Muscle layer of colon (tissue), 2 donors: ENCODE data around the gene COBL.

Experiments used
- H3K27ac ChIP-seq: one replicate; pipeline ENCODE4 v1.7.0; 2013; ENCODE audit warnings: low read depth, mild to moderate bottlenecking, low read length, moderate library complexity
- H3K27me3 ChIP-seq, 2 donors: one replicate each; pipeline ENCODE4 v1.7.0; 2013; ENCODE audit warnings: low read length in 2 of 2, mild to moderate bottlenecking in 2 of 2; ENCODE audit not compliant: insufficient read depth in 2 of 2, control insufficient read depth in 1 of 2
- H3K36me3 ChIP-seq: one replicate; pipeline ENCODE4 v1.7.0; 2013; ENCODE audit warnings: mild to moderate bottlenecking, low read length; ENCODE audit not compliant: insufficient read depth
- H3K4me1 ChIP-seq: one replicate; pipeline ENCODE4 v1.7.0; 2013; ENCODE audit warnings: mild to moderate bottlenecking, low read length; ENCODE audit not compliant: insufficient read depth
- H3K4me3 ChIP-seq, 2 donors: one replicate each; pipeline ENCODE4 v1.7.0; 2013; ENCODE audit warnings: low read length in 2 of 2, low read depth in 1 of 2, mild to moderate bottlenecking in 1 of 2, moderate library complexity in 1 of 2
- H3K9ac ChIP-seq: one replicate; pipeline ENCODE4 v1.7.0; 2013; ENCODE audit warnings: low read length
- H3K9me3 ChIP-seq: one replicate; pipeline ENCODE4 v1.7.0; 2013; ENCODE audit warnings: mild to moderate bottlenecking, low read length
- donor health status: abdominal sarcoma.
- donor health status: Adenocarcinoma of cecum.

Gene COBL

GRCh38 chr7:51082096-51082840, 234.3 kb downstream of the COBL start:
- no peaks in the 10 kb centered on the region for H3K9me3 ChIP-seq
- H3K9ac ChIP-seq: no peak overlapping the region
- no peaks in the 10 kb centered on the region for H3K27me3 ChIP-seq
- no peaks in the 10 kb centered on the region for H3K36me3 ChIP-seq
- no peak overlapping the region for H3K4me3 ChIP-seq
- no peaks in the 10 kb centered on the region for H3K4me1 ChIP-seq
- no peak overlapping the region for H3K27ac ChIP-seq

- Histone ChIP-seq H3K9me3 (no peaks in the 10 kb centered on the region), H3K4me1 (no peaks in the 10 kb centered on the region), H3K27ac (no peak overlapping the region), H3K27me3 (no peaks in the 10 kb centered on the region), H3K9ac (no peak overlapping the region), H3K4me3 (no peak overlapping the region), H3K36me3 (no peaks in the 10 kb centered on the region)
Measured at GRCh38 chr7:51081270-51081890, 235.2 kb downstream of the COBL start.

GRCh38 chr7:51080622-51081269, 235.9 kb downstream of the COBL start:
- Histone ChIP-seq H3K36me3 (no peaks in the 10 kb centered on the region), H3K4me3 (peak overlapping the region in 1 of 2 donors; percentile 1), H3K4me1 (no peaks in the 10 kb centered on the region), H3K9me3 (no peaks in the 10 kb centered on the region), H3K9ac (no peak overlapping the region), H3K27ac (no peak overlapping the region), H3K27me3 (no peaks in the 10 kb centered on the region)

- Histone ChIP-seq H3K4me1 (no peaks in the 10 kb centered on the region), H3K4me3 (peak overlapping the region in 1 of 2 donors; percentile 1), H3K27me3 (no peaks in the 10 kb centered on the region), H3K36me3 (no peaks in the 10 kb centered on the region), H3K9me3 (no peaks in the 10 kb centered on the region), H3K27ac (no peak overlapping the region), H3K9ac (no peak overlapping the region)
Measured at GRCh38 chr7:51080216-51080615, 236.4 kb downstream of the COBL start.

GRCh38 chr7:51079494-51079893, 237.1 kb downstream of the COBL start:
- Histone ChIP-seq H3K27me3 (no peaks in the 10 kb centered on the region), H3K27ac (no peak overlapping the region), H3K9ac (no peak overlapping the region), H3K36me3 (no peaks in the 10 kb centered on the region), H3K4me3 (no peak overlapping the region), H3K9me3 (no peaks in the 10 kb centered on the region), H3K4me1 (no peaks in the 10 kb centered on the region)

GRCh38 chr7:51078653-51079052, 238.0 kb downstream of the COBL start:
- no peak overlapping the region for H3K27ac ChIP-seq
- no peaks in the 10 kb centered on the region for H3K36me3 ChIP-seq
- H3K9me3 ChIP-seq: no peaks in the 10 kb centered on the region
- no peaks in the 10 kb centered on the region for H3K27me3 ChIP-seq
- no peak overlapping the region for H3K4me3 ChIP-seq
- H3K4me1 ChIP-seq: no peaks in the 10 kb centered on the region
- no peak overlapping the region for H3K9ac ChIP-seq

GRCh38 chr7:51077987-51078370, 238.6 kb downstream of the COBL start:
- no peak overlapping the region for H3K27ac ChIP-seq
- H3K27me3 ChIP-seq: no peaks in the 10 kb centered on the region
- no peaks in the 10 kb centered on the region for H3K9me3 ChIP-seq
- H3K36me3 ChIP-seq: no peaks in the 10 kb centered on the region
- no peak overlapping the region for H3K4me3 ChIP-seq
- no peak overlapping the region for H3K9ac ChIP-seq
- no peaks in the 10 kb centered on the region for H3K4me1 ChIP-seq

GRCh38 chr7:51077316-51077986, 239.2 kb downstream of the COBL start:
- Histone ChIP-seq H3K9me3 (no peaks in the 10 kb centered on the region), H3K4me3 (no peak overlapping the region), H3K9ac (no peak overlapping the region), H3K4me1 (no peaks in the 10 kb centered on the region), H3K36me3 (no peaks in the 10 kb centered on the region), H3K27me3 (no peaks in the 10 kb centered on the region), H3K27ac (no peak overlapping the region)

- H3K4me3 ChIP-seq: no peak overlapping the region
- H3K9me3 ChIP-seq: no peaks in the 10 kb centered on the region
- H3K36me3 ChIP-seq: no peaks in the 10 kb centered on the region
- H3K4me1 ChIP-seq: no peaks in the 10 kb centered on the region
- no peak overlapping the region for H3K27ac ChIP-seq
- H3K9ac ChIP-seq: no peak overlapping the region
- H3K27me3 ChIP-seq: no peaks in the 10 kb centered on the region
Measured at GRCh38 chr7:51075681-51076580, 240.7 kb downstream of the COBL start.

- H3K4me1 ChIP-seq: peaks cover 12% of the 10 kb centered on the region
- no peak overlapping the region for H3K9ac ChIP-seq
- no peak overlapping the region for H3K4me3 ChIP-seq
- no peaks in the 10 kb centered on the region for H3K9me3 ChIP-seq
- H3K36me3 ChIP-seq: no peaks in the 10 kb centered on the region
- no peak overlapping the region for H3K27ac ChIP-seq
- no peaks in the 10 kb centered on the region for H3K27me3 ChIP-seq
Measured at GRCh38 chr7:51073171-51073570, 243.4 kb downstream of the COBL start.

- H3K36me3 ChIP-seq: no peaks in the 10 kb centered on the region
- H3K27ac ChIP-seq: no peak overlapping the region
- no peak overlapping the region for H3K9ac ChIP-seq
- H3K27me3 ChIP-seq: no peaks in the 10 kb centered on the region
- peaks cover 12% of the 10 kb centered on the region for H3K4me1 ChIP-seq
- no peak overlapping the region for H3K4me3 ChIP-seq
- no peaks in the 10 kb centered on the region for H3K9me3 ChIP-seq
Measured at GRCh38 chr7:51072281-51072680, 244.3 kb downstream of the COBL start.
